ENCODE measurements around the gene VRK2. TPM values are rescaled to one million over a fixed set of nuclear protein-coding genes. Genes with fewer than 3 reads are reported as not detected.

The VRK2 gene
- total RNA-seq, 1 donor from 2014 or later = 63.0 TPM

- ChIA-PET CTCF (interaction anchor here (1.3 kb wide), 1 partner anchor 226 kb away, joined by 3 read pairs; no protein-coding TSS in a partner anchor), POLR2A (no interaction called here)
- H3K27me3 Mint-ChIP-seq = no peaks in the 10 kb centered on the region
- no peak overlapping the region for H3K27ac Mint-ChIP-seq
- H3K4me3 Mint-ChIP-seq = no peak overlapping the region
- no peak for TF ChIP-seq CTCF (IDR thresholded peaks at IDR 0.05)
- H3K4me1 Mint-ChIP-seq = no peaks in the 10 kb centered on the region
- H3K9me3 Mint-ChIP-seq = no peaks in the 10 kb centered on the region
- DNase-seq (no peak), ATAC-seq (ENCODE audit: low read depth) (no peak)
- peaks cover 43% of the 10 kb centered on the region for H3K36me3 Mint-ChIP-seq (ENCODE audit: low read depth)
- intact Hi-C loops (cut with micrococcal nuclease) = loop anchor here (5.0 kb wide), 1 partner anchor 224 kb away; no protein-coding TSS in a partner anchor
These were observed 84.8 kb downstream of the VRK2 start for GRCh38 chr2:58131191-58132011.

GRCh38 chr2:58133395-58133794 is 86.8 kb downstream of the VRK2 start:
- intact Hi-C loops (cut with micrococcal nuclease) = loop anchor here (5.0 kb wide), 1 partner anchor 226 kb away; no protein-coding TSS in a partner anchor
- Mint-ChIP-seq H3K9me3 (no peaks in the 10 kb centered on the region), H3K27ac (no peak overlapping the region), H3K36me3 (ENCODE audit: low read depth) (peaks cover 48% of the 10 kb centered on the region), H3K27me3 (no peaks in the 10 kb centered on the region), H3K4me1 (no peaks in the 10 kb centered on the region), H3K4me3 (no peak overlapping the region)
- ChIA-PET CTCF (no interaction called here), POLR2A (no interaction called here)
- DNase-seq (no peak), ATAC-seq (ENCODE audit: low read depth) (no peak)
- no peak for TF ChIP-seq CTCF (IDR thresholded peaks at IDR 0.05)

- peaks cover 62% of the 10 kb centered on the region for H3K36me3 Mint-ChIP-seq (ENCODE audit: low read depth)
- intact Hi-C loops (cut with micrococcal nuclease) = no loop called here
- no peaks in the 10 kb centered on the region for H3K27me3 Mint-ChIP-seq
- DNase-seq = no peak
- TF ChIP-seq CTCF (IDR thresholded peaks at IDR 0.05) = no peak
- H3K27ac Mint-ChIP-seq = no peak overlapping the region
- CTCF ChIA-PET = no interaction called here
- POLR2A ChIA-PET = no interaction called here
- no peak overlapping the region for H3K4me3 Mint-ChIP-seq
- H3K4me1 Mint-ChIP-seq = no peaks in the 10 kb centered on the region
- no peaks in the 10 kb centered on the region for H3K9me3 Mint-ChIP-seq
- ATAC-seq (ENCODE audit: low read depth) = no peak
These were observed 89.3 kb downstream of the VRK2 start for GRCh38 chr2:58135861-58136260.

- Mint-ChIP-seq H3K4me3 (no peak overlapping the region), H3K27ac (no peak overlapping the region), H3K9me3 (no peaks in the 10 kb centered on the region), H3K4me1 (no peaks in the 10 kb centered on the region), H3K36me3 (ENCODE audit: low read depth) (peaks cover 56% of the 10 kb centered on the region), H3K27me3 (no peaks in the 10 kb centered on the region)
- POLR2A ChIA-PET = no interaction called here
- no peak for DNase-seq
- no peak for TF ChIP-seq CTCF (IDR thresholded peaks at IDR 0.05)
- CTCF ChIA-PET = no interaction called here
- ATAC-seq (ENCODE audit: low read depth) = no peak
- intact Hi-C loops (cut with micrococcal nuclease) = no loop called here
These were observed 90.6 kb downstream of the VRK2 start for GRCh38 chr2:58137221-58137620.

- Mint-ChIP-seq H3K4me1 (no peaks in the 10 kb centered on the region), H3K36me3 (ENCODE audit: low read depth) (peaks cover 55% of the 10 kb centered on the region), H3K27me3 (no peaks in the 10 kb centered on the region), H3K4me3 (no peak overlapping the region), H3K27ac (no peak overlapping the region), H3K9me3 (no peaks in the 10 kb centered on the region)
- POLR2A ChIA-PET = no interaction called here
- CTCF ChIA-PET = no interaction called here
- ATAC-seq (ENCODE audit: low read depth) (no peak), DNase-seq (no peak)
- intact Hi-C loops (cut with micrococcal nuclease) = no loop called here
- TF ChIP-seq CTCF (IDR thresholded peaks at IDR 0.05) = no peak
These were observed 91.2 kb downstream of the VRK2 start for GRCh38 chr2:58137856-58138255.

Measured in activated B cell treated with CpG ODN at 0.5 μM for 24 hours (primary cell).